Measurements from ENCODE around the gene A4GALT. TPM values are rescaled to one million over a fixed set of nuclear protein-coding genes. Genes with fewer than 3 reads are reported as not detected.

The A4GALT gene, protein sequence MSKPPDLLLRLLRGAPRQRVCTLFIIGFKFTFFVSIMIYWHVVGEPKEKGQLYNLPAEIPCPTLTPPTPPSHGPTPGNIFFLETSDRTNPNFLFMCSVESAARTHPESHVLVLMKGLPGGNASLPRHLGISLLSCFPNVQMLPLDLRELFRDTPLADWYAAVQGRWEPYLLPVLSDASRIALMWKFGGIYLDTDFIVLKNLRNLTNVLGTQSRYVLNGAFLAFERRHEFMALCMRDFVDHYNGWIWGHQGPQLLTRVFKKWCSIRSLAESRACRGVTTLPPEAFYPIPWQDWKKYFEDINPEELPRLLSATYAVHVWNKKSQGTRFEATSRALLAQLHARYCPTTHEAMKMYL
- total RNA-seq (2022; extraction: Qiagen RNA extraction; ENCODE audit: low read depth), result 11.8 to 16.0 TPM (median 14.4 TPM) in 5 replicates

DNA sequence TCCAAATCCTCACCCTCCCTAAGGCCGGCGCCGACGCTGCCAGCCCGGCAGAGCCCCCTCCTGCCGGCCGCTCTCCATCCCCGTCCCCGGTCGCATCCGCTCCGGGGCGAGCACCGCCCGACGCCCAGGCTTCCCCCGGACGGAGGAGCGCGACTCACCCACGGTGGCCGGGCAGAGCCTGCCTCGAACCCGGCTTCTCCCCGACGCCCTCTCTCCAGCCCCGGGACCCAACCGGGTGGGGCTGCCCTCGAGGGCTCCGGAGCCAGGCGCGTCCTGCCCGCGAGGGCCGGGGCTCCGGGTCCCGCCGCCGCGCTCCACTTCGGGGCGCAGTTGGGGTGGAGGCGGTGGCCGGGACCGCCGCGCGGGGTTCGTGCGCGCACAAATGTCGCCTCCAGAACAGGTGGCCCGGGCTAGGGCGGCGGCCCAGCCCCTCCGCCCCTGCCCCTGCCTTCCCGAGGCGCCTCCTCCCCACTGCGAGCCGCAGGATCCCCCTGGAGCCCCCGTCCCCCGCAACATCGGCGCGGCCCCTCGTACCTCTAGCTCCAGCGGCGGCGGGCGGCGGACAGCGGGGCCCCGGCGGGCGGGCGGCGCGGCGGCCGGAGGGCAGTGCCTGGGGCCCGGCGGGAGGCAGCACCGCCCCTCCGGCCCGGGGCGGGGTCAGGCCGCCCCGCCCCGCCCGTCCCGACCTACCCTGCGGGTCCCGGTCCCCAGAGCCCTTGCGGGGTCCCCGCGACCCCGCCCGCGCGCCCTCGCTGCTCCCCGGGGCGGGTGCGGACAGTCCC is at the start of gene A4GALT:
Gene A4GALT (minus strand): TSS at position 608 of the 782 bp plus-strand sequence. CDS start 26,919 bp downstream, outside the sequence.

DNA sequence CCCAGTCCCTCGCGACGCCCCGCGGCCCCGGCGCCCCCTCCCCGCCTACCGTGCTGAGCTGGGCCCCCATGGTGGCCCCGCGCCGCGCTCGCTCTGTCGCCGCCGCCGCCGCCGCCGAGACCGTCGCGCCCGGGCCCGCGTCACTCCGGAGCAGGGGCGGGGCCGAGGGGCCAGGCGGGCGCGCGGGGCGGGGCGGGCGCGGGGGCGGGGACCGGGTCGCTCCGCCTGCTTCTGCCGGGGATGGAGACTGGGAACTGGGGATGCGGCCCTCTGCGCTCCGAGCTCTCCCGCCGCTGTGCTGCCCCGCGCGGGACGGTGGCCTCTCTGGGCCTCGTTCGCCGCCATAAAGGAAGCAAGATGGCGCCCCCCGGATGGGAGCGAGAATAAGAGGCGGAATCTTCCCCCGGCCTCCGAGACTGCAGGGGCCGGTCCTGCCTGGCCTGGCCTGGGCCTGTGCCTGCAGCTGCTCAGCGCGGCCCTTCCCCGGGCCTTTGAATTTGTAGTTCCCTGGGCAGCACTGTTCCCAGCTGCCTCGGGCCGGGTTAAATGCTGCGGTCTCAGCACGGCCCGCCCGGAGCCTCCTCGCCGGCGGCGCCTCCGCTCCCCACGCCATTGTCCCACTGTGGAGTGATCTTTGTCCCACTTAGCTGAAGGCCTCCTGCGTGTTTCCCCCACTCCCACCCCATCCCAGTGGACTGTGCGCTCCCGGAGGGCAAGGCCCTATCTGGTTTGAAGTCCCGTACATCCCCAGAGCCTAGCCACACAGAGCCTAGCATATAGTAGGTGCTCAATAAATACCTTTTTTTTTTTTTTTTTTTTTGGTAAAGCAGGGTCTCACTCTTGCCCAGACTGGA is 71.2 kb downstream of the A4GALT start, which contains the start of gene CYB5R3:
Gene CYB5R3 (minus strand): TSS at position 147 of the 854 bp plus-strand sequence. CDS start 77 bp downstream, at position 70.

Other genes starting within 250 kb of the A4GALT start
- 41.6 to 58.7 TPM (median 53.4 TPM) in 5 replicates for gene RRP7A, start 201.1 kb downstream of the A4GALT start, total RNA-seq (2022; extraction: Qiagen RNA extraction; ENCODE audit: low read depth)
- gene SERHL2, start 166.9 kb downstream of the A4GALT start, total RNA-seq (2022; extraction: Qiagen RNA extraction; ENCODE audit: low read depth), result 0.23 to 0.27 TPM (median 0.26 TPM) in 3 of 5 replicates, not detected in the others
- 36.5 to 40.1 TPM (median 39.2 TPM) in 5 replicates for gene POLDIP3, start 106.0 kb downstream of the A4GALT start, total RNA-seq (2022; extraction: Qiagen RNA extraction; ENCODE audit: low read depth)
- not detected in 5 replicates for gene ATP5MGL, start 80.3 kb downstream of the A4GALT start, total RNA-seq (2022; extraction: Qiagen RNA extraction; ENCODE audit: low read depth)
- 80.3 to 119 TPM (median 98.1 TPM) in 5 replicates for gene CYB5R3, start 71.5 kb downstream of the A4GALT start, total RNA-seq (2022; extraction: Qiagen RNA extraction; ENCODE audit: low read depth)
- 12.0 to 19.2 TPM (median 18.1 TPM) in 5 replicates for gene ARFGAP3, start 136.4 kb upstream of the A4GALT start, total RNA-seq (2022; extraction: Qiagen RNA extraction; ENCODE audit: low read depth)